Activated CD4-positive, alpha-beta T cell treated with anti-CD3 and anti-CD28 coated beads for 24 hours (primary cell): Measurements from ENCODE around the gene CLCF1.

Source experiments
- DNase-seq, 2 donors: peaks; one replicate each; pipeline ENCODE4 v3.0.0-alpha.2; 2020; ENCODE audit warnings: low read depth in 2 of 2

CLCF1 gene

GRCh38 chr11:67374571-67375281 is 1.3 kb upstream of the CLCF1 start:
- no peak for DNase-seq

GRCh38 chr11:67373648-67374570 is 511 bp upstream of the CLCF1 start:
- DNase-seq, result peak in 1 of 2 donors; percentile 37

GRCh38 chr11:67372321-67372992 is 941 bp downstream of the CLCF1 start:
- no peak for DNase-seq

GRCh38 chr11:67371911-67372320 is 1.5 kb downstream of the CLCF1 start:
- DNase-seq, result no peak

- no peak for DNase-seq
These were observed 2.0 kb downstream of the CLCF1 start for GRCh38 chr11:67371189-67371910.

GRCh38 chr11:67370351-67371076 is 2.9 kb downstream of the CLCF1 start:
- DNase-seq, result no peak

GRCh38 chr11:67369801-67370284 is 3.6 kb downstream of the CLCF1 start:
- no peak for DNase-seq

- DNase-seq, result no peak
These were observed 4.1 kb downstream of the CLCF1 start for GRCh38 chr11:67369275-67369674.

- no peak for DNase-seq
These were observed 4.8 kb downstream of the CLCF1 start for GRCh38 chr11:67368621-67369020.

GRCh38 chr11:67367761-67368227 is 5.6 kb downstream of the CLCF1 start:
- no peak for DNase-seq

- DNase-seq, result no peak
These were observed 6.2 kb downstream of the CLCF1 start for GRCh38 chr11:67366961-67367760.

GRCh38 chr11:67366546-67366945 is 6.9 kb downstream of the CLCF1 start:
- no peak for DNase-seq

GRCh38 chr11:67365736-67366444 is 7.5 kb downstream of the CLCF1 start:
- no peak for DNase-seq

GRCh38 chr11:67364783-67365722 is 8.3 kb downstream of the CLCF1 start:
- no peak for DNase-seq

GRCh38 chr11:67364169-67364568 is 9.2 kb downstream of the CLCF1 start:
- no peak for DNase-seq

- no peak for DNase-seq
These were observed 15.3 kb downstream of the CLCF1 start for GRCh38 chr11:67357831-67358670.
